Esophagus mucosa (tissue), 1 donor: ENCODE measurements around the gene SRCAP. TPM values are rescaled to one million over a fixed set of nuclear protein-coding genes. Genes with fewer than 3 reads are reported as not detected.

Source experiments
- ATAC-seq: fragments of 200-7000 bp; cut with Tn5 transposase; one replicate; pipeline ENCODE4 v1.9.1; 2020
- total RNA-seq: library from RNA; stranded (reverse); gene quantifications from one replicate; pipeline ENCODE4 v1.2.4, GENCODE V29; 2023
- donor health status: DM: yes; HTN: yes; CAD: no.

Gene SRCAP
- total RNA-seq, result 29.5 TPM

GRCh38 chr16:30698816-30699614 lies at the start of gene SRCAP:
SRCAP (plus strand) TSS chr16:30699171; CDS start chr16:30700825, 1,654 bp downstream.
- ATAC-seq, result peak; percentile 77

- peak; percentile 3 for ATAC-seq
Observed at GRCh38 chr16:30649725-30650368, 49.1 kb upstream of the SRCAP start.

- ATAC-seq, result peak; percentile 93
Observed at GRCh38 chr16:30650369-30651123, 48.4 kb upstream of the SRCAP start, which contains the start of gene PRR14. PRR14 (plus strand) TSS chr16:30650960; CDS start chr16:30651646, 686 bp downstream.

GRCh38 chr16:30651124-30652004 lies 47.6 kb upstream of the SRCAP start:
- peak; percentile 51 for ATAC-seq

DNA sequence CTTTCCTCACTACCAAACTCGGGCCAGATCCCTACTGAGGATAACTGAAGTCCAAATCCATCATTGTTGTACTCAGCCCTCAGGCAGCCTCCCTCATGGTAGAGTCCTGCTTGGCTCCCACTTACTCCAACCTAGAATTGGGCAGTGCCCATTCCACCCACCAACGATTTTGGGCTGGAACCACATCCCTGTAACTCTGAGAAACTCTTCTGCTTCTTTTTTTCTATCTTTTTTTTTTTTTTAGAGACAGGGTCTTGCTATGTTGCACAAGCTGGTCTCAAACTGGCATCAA lies 47.0 kb upstream of the SRCAP start:
- no peak for ATAC-seq

DNA sequence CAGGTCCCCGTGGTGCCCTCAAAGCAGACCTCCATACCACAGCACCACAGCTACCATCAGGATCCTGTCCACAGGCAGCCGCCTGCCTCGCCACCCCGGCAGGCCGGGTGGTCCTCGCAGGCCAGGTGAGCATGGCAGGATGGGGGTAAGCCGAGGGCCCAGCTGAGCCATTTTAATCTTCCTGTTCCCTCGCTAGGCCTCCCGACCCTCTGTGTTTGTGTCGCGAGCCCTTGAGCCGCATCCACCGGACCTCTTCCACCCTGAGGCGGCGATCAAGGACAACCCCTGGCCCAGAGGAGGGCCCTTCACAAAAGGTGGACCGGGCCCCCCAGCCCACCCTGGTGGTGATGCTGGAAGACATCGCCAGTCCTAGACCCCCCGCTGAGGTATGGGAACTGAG lies 46.3 kb upstream of the SRCAP start:
- no peak for ATAC-seq

DNA sequence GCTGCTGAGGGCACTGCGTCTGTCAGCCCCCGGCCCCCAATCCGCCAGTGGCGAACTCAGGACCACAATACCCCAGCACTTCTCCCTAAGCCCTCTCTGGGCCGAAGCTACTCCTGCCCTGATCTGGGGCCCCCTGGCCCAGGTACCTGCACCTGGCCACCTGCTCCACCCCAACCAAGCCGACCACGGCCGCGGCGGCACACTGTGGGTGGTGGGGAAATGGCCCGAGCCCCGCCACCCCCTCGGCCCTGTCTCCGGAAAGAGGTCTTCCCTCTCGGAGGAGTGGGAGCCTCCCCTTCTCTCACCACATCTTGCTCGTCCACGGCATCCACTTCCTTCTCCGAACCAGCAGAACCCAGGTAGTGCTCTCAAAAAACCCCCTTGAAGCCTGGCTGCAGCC lies 44.1 kb upstream of the SRCAP start:
- ATAC-seq, result no peak

GRCh38 chr16:30655815-30656347 lies 43.1 kb upstream of the SRCAP start:
- ATAC-seq, result no peak

DNA sequence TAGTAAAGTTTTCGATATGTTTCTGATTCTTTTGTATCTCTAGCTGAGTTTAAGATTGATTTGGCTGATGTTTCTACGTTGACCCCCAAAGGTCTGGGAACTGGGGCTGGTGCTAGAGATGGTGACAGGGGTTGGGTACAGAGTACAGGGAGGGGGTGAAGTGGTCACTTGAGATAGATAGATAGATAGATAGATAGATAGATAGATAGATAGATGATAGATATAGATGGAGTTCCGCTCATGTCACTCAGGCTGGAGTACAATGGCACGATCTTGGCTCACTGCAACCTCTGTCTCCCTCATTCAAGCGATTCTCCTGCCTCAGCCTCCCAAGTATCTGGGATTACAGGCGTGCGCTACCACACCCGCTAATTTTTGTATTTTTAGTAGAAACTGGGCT lies 42.6 kb upstream of the SRCAP start:
- ATAC-seq, result no peak

DNA sequence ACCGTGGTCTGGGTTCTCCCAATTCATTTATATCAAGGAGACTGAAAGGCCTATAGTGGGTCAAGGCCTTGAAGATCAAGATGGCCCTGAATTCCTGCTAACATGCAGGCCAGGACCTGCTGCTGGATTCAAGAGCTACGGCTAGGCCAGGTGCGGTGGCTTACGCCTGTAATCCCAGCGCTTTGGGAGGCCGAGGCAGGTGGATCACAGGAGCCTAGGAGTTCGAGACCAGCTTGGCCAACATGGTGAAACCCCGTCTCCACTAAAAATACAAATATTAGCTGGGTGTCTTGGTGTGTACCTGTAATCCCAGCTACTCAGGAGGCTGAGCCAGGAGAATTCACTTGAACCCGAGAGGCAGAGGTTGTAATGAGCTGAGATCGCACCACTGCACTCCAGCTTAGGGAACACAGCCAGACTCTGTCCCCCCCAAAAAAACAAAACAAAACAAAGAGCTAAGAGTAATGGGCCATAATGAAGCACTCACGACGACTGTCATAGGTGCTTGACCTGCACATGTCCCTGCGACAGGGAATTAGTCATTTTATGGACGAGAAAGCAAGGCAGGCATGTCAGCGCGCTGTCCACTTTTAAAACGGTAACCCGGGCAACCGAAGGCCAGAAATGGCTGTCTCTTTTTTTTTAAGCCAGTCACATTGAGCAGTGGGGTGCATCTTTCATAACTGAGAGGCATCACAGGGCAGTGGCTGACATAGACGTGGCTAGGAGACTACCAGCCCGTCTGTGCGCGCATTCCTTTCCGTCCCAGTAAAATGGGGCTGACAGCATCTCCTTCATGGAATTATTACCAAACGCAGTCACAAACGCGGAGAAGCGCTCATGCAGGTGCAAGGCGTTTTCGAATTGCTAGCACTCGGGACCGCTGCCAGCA lies 41.8 kb upstream of the SRCAP start:
- ATAC-seq, result no peak

- ATAC-seq, result peak; percentile 91
Observed at GRCh38 chr16:30657866-30658730, 40.9 kb upstream of the SRCAP start, which contains the start of gene FBRS. FBRS (plus strand) TSS chr16:30658431; CDS start chr16:30659519, 1,088 bp downstream.

- ATAC-seq, result peak; percentile 20
Observed at GRCh38 chr16:30658731-30659506, 40.1 kb upstream of the SRCAP start.

DNA sequence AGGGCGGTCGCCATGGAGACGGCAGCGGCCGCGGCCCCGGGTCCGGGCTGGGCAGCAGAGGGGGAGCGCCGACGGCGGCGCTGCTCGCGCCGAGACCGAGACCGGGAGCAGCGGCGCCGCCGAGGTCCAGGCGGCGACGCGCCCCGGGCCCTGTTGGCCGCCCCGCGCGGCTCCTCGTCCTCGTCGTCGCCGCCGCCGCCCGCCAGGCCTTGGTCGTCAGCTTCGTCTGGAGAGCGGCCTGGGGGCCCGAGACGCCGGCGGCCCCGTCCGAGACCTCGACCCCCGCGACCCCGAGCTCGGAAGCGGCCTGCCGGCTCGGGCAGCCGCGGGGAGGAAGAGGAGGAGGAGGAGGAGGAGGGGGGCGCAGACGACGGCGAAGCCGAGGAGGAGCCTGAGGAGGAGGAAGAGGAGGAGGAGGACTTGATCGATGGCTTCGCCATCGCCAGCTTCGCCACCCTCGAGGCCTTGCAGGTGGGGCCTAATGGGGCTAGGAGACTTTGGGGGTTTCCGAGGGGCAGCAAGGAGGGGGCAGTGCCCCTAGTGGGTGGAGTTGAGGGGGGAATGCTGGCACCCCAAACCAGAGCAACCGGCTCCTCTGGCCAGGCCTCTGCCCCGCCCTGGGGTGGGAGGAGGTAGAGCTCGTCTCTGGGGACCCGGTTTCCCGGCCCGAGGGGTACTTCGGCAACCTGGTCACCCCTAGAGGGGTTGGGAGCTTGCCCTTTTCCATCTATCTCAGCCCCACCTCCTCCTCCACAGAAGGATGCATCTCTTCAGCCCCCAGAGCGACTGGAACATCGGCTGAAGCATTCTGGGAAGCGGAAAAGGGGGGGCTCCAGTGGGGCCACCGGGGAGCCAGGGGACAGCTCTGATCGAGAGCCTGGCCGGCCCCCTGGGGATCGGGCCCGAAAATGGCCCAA lies 39.2 kb upstream of the SRCAP start:
- peak; percentile 7 for ATAC-seq

DNA sequence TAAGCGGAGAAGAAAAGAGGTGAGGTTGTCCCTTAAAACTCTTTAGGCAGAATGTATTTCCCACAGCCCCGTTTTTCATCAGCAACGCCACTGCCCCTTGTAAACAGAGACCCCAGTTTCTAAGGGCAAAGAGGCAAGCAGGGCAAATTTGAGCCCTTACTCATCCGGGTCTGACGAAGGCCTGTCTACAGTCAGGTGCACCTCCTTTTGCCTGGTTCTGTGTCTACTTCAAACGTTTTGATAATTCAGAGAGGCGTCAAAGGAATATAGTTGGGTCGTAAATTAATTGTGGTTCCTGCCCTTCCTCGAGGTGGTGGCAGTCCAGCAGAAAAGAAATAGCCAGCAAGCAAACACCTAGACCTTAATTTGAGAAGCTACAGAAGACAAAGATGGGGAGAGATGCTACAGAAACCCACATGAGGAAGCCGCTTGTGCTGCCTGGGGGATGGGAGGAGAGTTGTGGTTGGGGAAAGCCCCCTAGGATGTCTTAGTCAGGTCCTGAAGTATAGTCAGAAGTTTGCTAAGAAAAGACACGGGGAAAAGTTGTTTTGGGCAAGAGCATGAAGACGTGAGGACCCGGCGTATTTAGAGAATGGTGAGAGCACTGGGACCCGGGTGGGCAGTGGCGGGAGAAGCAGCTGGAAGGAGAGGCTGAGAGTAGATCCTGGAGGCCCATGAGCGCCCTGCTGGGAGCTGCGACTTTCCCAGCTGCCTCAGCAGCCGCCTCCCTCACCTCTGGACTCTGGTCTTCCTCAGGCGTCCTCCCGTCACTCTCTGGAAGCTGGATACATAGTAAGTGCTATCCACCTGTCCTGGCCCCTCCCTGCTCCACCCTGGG lies 38.3 kb upstream of the SRCAP start:
- ATAC-seq, result no peak

DNA sequence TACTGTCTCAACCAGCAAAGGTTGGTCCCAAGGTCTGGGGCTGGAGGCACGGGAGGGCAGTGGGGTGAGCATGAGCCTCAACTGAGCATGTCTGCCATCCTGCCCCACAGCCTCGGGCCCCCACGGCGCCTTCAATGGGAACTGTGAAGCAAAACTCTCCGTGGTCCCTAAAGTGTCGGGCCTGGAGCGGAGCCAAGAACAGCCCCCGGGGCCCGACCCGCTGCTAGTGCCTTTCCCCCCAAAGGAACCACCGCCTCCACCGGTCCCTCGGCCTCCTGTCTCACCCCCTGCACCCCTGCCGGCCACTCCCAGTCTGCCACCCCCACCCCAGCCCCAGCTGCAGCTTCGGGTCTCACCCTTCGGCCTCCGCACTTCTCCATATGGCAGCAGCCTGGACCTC lies 36.5 kb upstream of the SRCAP start:
- no peak for ATAC-seq

DNA sequence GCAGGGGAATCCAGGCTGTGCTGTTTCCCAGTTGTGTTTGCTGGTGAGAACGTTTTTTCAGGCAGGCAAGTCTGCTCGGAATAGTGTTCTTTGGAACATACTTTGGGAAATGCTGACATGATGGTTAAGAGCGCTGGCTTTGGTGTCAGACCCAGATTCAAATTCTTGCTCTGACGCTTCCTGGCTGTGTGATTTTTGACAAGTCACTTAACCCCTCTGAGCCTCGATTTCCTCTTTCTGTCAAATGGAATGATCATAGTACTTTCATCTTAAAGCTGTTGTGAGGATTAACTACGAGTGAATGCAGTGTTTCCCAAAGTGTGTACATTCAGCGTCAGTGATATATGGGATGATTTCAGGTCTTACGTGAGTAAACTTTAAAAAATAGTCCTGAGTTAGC lies 35.9 kb upstream of the SRCAP start:
- ATAC-seq, result no peak

DNA sequence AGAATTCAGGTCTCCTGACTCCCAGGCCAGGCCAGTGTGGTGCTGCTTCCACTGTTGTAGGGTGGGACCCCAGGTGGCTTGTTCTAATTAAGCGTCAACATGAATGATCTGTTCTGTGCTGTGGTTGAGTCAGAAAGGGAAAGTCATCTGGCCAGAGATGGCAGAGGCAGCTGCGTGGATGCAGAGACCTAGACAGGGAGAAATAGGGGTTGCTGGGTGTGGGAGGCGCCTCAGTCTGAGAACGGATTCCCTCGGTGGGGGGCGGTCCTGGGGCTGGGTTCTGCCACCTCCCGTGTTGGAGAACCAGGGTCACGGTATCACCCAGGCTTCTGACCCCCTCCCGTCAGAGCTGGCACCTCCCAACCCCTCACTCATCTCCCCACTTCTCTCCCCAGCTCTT lies 35.2 kb upstream of the SRCAP start:
- ATAC-seq, result no peak
